ENCODE results near the gene TRMT11.
"Not testable (repeated sequence)": the region's sequence is repeated elsewhere in the genome, so short reads cannot be mapped to it uniquely, and the experiment has no call there.

- not testable (repeated sequence) for TF ChIP-seq POLR2AphosphoS5, EP300, POLR2A (IDR thresholded peaks at IDR 0.05)
- TF ChIP-seq, protein P1, sequence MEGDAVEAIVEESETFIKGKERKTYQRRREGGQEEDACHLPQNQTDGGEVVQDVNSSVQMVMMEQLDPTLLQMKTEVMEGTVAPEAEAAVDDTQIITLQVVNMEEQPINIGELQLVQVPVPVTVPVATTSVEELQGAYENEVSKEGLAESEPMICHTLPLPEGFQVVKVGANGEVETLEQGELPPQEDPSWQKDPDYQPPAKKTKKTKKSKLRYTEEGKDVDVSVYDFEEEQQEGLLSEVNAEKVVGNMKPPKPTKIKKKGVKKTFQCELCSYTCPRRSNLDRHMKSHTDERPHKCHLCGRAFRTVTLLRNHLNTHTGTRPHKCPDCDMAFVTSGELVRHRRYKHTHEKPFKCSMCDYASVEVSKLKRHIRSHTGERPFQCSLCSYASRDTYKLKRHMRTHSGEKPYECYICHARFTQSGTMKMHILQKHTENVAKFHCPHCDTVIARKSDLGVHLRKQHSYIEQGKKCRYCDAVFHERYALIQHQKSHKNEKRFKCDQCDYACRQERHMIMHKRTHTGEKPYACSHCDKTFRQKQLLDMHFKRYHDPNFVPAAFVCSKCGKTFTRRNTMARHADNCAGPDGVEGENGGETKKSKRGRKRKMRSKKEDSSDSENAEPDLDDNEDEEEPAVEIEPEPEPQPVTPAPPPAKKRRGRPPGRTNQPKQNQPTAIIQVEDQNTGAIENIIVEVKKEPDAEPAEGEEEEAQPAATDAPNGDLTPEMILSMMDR (IDR thresholded peaks at IDR 0.05) = not testable (repeated sequence)
Observed at GRCh38 chr6:125950716-125951115, 35.6 kb upstream of the TRMT11 start.
